NCI-H2196 (cell line): ENCODE results near the gene EIF3I.
"Not testable (repeated sequence)": the region's sequence is repeated elsewhere in the genome, so short reads cannot be mapped to it uniquely, and the experiment has no call there.

Experiments
- DNase-seq: peaks from one replicate; lab custom pipeline; 2025; ENCODE audit not compliant: unreplicated experiment; lab: John Stamatoyannopoulos, UW

The EIF3I gene

DNA sequence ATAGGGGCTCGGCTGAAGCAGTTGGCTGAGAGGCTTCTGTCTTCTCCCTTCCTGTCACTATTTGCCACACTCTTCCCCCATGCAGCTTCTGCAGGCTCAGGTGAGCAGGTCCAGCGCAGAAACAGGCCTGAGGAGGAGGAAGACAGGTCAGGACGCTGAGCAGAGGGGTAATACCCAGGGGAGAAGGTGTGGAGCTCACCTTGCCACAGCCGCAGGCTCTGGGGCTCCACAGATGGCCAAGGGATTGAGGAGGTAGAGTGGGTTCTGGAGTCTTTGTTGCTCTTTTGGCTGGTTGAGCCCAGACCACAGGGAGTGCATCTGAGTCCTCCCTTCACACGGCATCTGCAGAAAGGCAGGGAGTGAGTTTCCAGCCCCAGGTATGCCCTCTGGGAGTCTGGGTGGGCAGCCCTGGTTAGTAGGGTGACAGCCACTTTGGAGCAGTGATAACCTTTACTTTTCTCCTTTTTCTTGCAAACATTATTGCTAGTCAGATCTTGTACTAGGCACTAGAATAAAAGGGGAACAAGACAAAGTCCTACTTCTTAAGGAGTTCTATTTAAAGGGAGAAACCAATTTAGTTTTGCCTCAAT lies 9.7 kb downstream of the EIF3I start:
- no peak for DNase-seq

DNA sequence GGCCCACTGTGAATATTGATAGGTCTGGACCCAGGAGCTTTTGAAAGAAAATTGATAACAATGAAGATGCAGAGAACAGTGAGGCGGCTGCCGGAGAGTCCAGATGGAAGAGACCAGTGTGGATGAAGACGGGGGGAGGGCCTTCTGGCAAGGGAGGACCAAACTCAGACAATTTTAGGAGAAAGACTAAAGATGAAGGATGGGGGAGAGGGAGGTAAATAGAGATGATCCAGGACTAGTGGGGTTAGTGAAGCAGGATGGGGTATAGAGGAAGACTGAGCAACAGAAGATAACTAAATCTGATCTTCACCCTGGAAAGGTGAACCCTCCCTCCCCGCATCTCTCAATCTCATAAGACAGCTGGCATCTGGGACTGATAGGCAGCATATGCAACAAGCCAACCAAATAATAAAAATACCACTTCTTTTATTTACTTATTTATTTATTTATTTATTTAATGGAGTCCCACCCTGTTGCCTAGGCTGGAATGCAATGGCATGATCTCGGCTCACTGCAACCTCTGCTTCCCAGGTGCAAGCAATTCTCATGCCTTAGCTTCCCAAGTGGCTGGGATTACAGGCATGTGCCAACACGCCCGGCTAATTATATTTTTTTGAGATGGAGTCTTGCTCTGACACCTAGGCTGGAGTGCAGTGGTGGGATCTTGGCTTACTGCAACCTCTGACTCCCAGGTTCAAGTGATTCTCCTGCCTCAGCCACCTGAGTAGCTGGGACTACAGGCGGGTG lies 10.5 kb downstream of the EIF3I start:
- no peak for DNase-seq

DNA sequence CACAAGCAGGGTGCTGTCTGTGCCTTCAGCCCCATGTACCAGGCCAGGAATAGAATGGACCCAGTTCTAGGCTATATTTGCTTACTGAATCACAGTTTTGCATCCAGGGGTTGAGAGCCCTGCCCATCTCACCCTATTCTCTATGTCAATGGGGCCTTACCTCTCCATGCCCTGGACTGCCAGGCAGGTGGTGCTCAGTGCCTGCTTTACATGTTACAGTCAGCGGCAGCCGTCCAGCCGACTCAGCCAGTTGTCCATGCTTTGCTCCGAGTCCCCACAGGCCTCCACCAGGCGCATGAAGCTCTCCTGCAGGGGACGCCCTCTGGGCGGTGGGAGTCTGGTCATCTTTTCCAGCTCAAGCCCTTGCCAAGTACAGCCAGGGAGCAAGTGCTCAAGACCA lies 12.6 kb downstream of the EIF3I start:
- DNase-seq, result no peak

DNA sequence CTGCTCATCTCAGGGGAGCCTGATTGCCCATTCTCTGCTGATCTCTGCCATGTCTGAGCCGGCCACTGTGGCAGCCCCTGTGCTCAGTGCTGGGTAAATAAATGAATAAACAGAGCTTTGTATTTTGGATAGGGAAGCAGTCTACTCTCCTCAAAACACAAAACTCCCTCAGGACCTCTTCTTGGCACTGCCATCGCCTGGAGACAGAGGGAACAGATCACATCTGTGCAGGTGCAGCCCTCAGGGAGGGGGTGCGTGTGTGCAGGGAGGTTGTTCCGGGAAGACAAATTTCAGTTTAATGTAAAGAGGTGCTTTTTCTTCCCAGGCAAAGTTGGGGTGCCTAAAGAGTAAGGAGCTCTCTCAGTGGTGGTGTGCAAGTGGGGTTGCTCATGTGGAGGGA lies 17.1 kb downstream of the EIF3I start:
- peak; percentile 55 for DNase-seq

DNA sequence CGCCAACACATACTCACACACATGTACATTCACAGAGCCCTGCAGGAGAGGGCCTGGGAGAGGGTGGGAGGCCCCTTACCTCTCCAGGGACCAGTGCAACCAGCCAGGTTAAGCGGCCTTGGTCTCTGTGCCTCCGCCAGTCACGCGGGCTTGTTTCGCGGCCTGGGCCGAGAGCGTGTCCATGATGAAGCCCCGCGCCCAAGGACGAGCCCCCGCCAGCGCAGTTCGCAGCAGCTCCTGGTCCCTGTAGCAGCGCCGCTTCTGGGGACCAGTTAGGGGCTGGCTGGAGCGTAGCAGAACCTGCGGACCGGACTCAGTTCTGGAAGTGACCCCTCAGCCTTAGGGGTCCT lies 17.6 kb downstream of the EIF3I start:
- no peak for DNase-seq

DNA sequence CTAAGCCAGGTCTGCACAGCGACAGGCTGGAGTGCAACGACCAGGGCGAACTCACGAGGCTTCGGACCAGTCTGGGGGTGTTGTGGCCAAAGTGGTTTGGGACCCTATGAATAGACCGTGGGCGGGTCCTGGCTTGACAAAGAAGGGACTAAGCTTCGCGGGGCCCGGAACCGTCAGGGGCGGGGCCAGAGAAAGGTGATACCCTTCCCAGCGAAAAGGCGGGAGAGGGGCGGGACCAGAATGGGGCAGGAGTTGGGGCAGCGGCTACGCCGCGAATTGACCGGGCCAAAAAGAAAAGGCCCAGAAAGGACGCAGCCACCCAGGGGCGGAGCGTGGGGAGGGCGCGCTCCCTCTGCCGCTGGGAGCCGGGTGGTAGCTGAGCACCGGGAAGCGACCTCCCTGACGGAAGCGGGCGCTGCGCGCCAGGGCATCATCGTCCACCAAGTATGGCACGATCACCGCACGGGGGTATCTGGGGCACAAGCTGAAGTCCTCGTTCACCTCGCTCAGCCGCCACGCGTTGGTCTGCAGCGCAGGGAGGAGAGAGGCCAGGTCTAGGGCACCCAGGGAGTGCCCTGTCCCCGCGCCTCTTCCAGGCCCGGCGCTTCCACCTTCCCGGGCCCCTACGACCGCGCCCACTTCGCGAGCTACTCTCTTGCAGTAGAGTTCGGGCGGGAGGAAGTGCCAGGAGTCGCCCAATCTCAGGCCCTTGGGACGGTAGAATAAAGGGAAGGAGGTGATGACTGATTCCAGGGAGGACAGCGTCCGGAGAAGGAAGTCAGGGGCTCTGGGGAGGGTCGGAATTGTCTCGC lies 18.1 kb downstream of the EIF3I start:
- DNase-seq, result peak; percentile 92

DNA sequence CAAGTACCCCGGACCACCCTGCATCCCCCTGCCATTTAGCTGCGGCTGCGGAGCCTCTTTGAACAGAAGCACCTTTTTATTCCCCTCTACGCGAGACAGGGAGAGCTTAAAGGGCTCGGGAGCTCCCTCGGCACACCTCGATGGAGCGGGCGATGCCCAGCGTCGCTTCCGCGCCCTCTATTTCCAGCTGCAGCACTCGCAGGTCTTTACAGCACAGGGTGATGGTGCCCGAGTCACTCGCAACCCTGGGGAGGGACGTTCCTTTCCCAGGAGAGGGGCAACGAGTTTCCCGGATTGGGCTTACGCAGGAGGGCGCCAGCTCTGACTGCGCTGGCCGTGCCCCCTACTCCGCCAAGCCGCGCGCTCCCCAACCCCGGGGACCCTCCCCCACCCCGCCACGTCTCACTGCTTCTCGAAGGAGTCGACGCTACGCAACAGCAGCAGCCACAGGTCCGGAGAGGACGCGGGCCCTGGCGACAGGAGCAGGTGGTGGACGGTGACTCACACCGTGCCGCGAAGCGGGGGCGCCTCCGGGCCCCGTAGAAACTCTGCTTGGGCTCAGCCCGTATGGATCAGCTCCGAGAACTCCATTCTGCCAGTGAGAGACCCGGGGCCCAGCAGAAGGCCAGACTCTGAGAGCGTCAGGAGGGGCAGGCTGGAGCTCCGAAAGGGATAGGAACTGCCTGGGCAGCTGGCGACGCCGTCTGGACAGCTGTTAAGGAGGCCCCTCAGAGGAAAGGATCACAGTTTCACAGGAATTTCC lies 19.0 kb downstream of the EIF3I start:
- DNase-seq, result peak; percentile 65

DNA sequence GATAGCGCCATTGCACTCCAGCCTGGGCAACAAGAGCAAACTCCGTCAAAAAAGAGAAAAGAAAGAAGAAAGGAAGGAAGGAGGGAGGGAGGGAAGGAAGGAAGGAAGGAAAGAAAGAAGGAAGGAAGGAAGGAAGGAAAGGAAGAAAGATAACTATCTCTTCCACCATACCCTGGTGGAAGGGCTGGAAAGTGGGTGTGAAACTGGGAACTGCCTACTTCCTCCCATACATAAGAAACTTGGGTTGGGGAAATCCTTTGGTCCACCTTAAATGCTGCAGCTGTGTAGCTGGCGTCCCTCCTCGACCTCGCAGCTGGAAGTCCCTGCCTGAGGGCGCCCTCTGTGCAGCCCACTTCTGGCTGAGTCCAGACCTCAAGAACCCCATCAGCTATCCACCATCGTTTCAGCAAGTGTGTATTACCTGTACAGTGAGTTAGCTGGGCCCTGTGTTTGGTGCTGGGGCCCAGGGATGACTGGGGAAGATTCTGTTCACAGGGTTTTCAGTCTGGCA lies 20.2 kb downstream of the EIF3I start:
- no peak for DNase-seq

DNA sequence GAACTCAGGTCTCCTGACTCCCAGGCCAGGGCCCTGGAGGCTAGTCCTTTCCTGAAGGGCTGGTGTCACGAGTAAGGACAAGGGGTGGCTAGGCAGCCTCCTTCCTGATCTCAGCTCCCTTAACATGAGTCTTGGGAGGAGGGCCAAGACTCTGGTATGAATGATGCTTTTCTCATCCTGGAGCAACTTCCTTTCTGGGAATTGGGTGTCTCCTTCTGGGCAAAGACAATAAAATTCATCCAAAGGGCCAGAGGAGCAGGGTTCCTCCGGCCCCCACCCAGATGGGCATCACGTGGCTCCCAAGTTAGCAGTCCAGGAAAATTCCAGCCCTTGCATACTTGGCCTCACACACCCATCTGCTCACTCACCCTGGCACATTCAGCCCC lies 24.7 kb downstream of the EIF3I start, which contains the start of gene FAM167B:
TSS of gene FAM167B (plus strand) at position 335 of the 386 bp plus-strand sequence. CDS start 200 bp downstream, outside the sequence.
- DNase-seq, result no peak

DNA sequence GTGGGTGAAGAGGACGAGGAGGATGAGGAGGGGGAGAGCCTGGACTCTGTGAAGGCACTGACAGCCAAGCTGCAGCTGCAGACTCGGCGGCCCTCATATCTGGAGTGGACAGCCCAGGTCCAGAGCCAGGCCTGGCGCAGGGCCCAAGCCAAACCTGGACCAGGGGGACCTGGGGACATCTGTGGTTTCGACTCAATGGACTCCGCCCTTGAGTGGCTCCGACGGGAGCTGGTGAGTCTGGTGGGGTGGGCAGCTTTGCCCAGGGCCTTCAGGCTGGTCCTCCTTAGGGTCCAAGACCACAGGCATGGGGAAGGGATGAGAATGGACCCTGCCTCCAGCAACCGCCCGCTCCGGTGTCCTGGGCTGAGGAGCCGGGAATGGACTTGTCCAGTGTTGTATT lies 25.2 kb downstream of the EIF3I start:
- no peak for DNase-seq

DNA sequence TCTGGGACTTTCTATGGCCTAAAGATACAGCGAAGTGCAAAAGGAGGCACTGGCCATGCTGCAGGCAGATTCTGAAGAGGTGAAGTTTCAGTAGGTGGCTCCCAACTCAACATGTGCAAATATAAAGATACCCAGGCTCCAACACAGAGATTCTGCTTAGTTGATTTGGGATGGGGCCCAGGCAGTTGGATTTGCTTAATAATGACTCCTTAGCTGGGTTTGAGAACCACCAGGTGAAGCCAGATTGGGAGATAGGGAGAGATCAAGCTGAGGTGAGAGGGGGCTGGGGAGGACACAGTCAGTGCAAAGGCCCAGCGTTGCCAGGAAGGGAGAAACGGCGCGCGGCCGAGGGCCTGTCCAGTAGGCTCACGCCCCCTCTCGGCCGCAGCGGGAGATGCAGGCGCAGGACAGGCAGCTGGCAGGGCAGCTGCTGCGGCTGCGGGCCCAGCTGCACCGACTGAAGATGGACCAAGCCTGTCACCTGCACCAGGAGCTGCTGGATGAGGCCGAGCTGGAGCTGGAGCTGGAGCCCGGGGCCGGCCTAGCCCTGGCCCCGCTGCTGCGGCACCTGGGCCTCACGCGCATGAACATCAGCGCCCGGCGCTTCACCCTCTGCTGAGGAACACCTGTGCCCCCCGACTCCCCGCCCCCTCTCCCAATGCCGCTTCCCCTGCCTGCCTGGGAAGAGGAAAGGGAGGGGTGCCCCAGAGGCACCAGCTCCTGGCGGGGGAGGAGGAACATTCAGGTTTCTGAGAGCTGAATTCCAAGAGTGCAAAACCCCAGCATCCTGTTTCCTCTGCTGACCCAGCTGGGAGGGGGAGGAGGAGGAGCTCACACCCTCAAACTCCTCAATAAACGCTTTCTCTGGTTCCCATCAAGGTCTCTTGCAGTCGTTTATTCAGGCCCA lies 26.0 kb downstream of the EIF3I start:
- DNase-seq, result peak; percentile 90

DNA sequence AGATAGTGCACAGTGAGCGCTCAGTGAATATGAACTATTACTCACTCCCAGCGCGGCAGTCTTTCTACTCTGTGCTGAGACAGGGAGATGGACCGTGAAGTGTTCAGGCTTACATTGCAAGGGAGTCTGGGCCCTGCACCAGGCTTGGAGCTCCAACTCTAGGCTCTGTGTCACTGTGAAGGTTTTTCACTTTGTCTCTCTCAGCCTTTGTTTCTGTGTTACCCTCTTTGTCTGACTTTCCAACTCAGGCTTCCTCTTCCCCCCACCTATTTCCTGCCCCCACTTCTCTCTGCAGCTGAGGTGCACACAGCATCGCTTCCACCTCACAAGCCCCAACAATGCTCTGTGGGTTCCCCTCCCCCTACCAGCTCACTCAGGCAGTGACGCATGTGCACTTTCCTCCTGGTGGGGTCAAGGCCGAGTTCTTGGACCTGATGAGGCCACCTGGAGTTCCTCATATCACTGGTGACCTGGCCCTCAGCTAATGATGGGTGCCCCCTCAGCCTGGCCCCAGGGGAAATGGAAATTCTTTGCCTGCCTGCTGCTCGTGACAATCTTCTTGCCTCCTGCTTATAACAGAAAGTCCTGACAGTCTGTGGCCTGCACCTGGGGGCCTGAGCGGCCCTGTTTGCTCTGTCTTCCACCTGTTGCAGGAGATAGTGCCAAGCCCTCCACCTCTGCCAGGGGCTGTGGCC lies 27.8 kb downstream of the EIF3I start:
- no peak for DNase-seq

DNA sequence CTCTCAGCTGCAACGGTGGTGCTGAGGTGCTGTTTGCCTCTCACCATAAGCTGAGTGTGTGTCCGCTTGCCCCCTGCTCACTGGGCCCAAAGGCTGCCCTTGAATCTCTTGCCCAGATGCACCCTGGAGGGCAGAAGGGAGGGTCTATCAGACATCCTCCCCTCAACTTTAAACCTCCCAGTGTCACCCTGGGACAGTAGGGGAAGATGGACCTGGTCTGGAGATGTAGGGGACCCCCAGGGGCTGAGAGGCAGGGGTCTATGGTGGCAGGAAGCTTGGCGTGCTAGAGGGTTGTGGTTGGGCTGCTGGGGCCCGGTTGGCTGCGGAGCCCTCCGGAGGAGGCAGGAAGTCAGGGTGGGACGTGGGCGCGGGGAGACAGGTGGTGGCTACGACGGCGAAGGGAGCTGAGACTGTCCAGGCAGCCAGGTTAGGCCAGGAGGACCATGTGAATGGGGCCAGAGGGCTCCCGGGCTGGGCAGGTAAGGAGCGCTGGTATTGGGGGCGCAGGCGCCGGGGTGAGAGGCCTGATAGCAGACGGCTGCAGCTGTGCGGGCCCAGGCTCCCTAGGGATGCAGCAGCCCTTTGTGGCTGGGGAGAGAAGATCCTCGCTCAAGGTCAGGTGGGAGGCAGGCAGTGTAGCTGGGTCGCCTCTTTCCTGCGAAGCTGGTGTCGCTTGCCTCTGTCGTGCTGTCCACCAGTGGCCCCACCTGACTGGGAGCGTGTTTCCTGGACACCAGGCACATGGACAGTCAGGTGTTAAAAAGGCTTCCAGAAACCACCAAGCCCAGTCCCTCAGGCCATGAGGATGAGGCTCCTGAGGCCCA lies 28.9 kb downstream of the EIF3I start, which contains the start of gene LCK:
TSS of gene LCK (plus strand) at position 373 of the 824 bp plus-strand sequence. CDS start 23,065 bp downstream, outside the sequence.
- no peak for DNase-seq

DNA sequence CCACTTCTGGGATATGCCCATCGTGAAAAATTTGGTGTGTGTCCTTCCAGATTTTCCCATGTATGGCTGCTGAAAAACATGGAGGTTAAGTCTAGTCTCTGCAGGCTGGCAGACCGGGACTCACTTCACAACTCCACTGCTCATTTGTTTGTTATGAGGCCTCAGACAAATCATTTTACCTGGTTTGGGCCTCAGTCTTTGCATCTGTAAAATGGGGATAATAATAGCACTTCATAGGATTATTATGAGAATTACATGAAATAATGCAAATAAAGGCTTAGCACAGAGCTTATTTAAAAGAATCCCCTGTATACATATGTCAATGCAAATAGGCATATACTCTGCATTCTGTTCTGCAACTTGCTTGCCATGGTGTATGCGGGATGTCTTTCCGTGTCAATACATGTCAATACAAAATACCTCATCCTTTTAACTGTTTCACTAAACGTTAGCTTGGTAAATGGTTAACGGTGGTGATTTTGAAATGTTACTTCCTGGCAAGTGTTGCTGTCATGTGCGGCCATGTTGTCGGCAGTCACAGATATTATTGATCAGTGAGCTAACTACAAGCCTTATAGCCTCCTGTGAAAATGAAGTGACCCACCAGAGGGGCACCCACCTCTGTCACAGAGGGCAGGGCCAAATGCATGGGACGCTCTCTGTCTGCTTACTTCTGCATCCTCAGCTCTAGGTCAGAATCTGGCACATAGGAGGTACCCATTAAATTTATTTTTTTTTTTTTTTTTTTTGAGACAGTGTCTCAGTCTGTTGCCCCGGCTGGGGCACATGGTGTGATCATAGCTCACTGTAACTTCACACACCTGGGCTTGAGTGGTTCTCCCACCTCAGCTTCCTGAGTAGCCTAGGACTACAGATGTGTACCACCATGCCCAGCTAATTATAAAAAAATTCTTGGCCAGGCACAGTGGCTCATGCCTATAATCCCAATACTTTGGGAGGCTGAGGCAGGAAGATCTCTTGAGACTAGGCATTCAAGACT lies 33.2 kb downstream of the EIF3I start:
- DNase-seq, result no peak

DNA sequence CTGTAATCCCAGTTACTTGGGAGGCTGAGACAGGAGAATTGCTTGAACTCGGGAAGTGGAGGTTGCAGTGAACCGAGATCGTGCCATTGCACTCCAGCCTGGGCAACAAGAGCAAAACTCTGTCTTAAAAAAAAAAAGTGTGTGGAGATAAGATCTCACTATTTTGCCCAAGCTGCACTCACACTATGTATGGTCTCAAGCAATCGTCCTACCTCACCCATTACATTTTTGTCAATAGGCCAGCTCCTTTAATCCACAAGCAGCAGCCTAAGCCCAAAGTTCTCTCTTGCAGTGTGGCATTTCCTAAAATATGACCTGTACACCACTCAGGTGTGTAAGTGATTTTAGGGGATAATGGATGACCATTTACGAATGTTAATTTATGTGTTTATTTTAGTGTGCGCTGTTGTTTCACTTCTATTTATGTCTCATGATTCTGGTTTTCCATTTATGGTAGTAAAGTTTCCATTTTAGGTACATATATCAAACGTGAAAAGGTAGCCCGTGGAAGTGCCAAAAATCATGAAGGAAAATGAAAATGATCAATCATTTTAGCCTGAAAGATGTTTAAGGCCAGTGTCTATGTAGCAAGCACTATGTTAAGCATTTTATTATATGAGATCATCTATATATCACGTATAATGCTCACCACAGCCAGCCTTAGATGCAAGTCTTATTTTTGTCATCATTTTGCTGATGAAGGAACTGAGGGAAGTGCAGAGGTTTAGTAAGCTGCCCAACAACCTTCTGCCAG lies 34.4 kb downstream of the EIF3I start:
- DNase-seq, result no peak

DNA sequence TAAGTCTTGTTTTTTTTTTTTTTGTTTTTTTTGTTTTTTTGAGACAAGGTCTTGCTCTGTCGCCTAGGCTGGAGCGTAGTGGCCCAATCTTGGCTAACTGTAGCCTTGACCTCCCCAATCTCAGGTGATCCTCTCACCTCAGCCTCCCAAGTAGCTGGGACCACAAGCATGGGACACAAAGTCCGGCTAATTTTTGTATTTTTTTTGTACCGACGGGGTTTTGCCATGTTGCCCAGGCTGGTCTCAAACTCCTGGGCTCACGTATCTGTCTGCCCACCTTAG lies 35.0 kb downstream of the EIF3I start:
- no peak for DNase-seq

DNA sequence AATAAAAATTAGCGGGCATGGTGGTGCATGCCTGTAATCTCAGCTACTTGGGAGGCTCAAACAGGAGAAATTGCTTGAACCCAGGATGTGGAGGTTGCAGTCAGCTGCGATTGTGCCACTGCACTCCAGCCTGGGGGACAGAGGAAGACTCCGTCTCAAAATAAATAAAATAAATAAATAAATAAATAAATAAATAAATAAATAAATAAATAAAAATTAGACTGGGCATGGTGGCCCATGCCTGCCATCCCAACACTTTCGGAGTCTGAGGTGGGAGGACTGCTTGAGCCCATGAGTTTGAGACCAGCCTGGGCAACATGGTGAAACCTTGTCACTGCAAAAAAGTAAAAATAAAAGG lies 41.0 kb downstream of the EIF3I start:
- DNase-seq, result not testable (repeated sequence)
